BJ (cell line): ENCODE measurements around the gene TRAK1. TPM values are rescaled to one million over a fixed set of nuclear protein-coding genes. Genes with fewer than 3 reads are reported as not detected.

Experiments
- CTCF ChIA-PET: fragments of 350-600 bp; formaldehyde crosslinking; extraction: SDS; loops from one replicate; lab custom pipeline; 2021; ENCODE audit warnings: antibody characterized with exemption, inconsistent platforms; lab: Yijun Ruan, JAX
- POLR2A ChIA-PET: fragments of 300-600 bp; sonication (Branson Sonifier 250); formaldehyde crosslinking; extraction: SDS; loops from one replicate; lab custom pipeline; 2021; ENCODE audit warnings: antibody characterized with exemption; lab: Charles Lee
- DNase-seq: peaks from one replicate; pipeline ENCODE4 v3.0.0-alpha.2; 2011; ENCODE audit warnings: low read depth
- H3K27me3 ChIP-seq: 2 replicates; pipeline ENCODE4 v1.6.0; 2011; ENCODE audit warnings: low read length; ENCODE audit not compliant: control insufficient read depth, insufficient read depth
- H3K36me3 ChIP-seq: 2 replicates; pipeline ENCODE4 v1.5.1; 2011; ENCODE audit warnings: low read length; ENCODE audit not compliant: control insufficient read depth, insufficient read depth
- H3K4me3 ChIP-seq: 2 replicates; pipeline ENCODE4 v1.5.1; 2011; ENCODE audit warnings: low read depth, mild to moderate bottlenecking, control low read depth, low read length
- CTCF ChIP-seq: IDR thresholded peaks from 2 replicates; pipeline ENCODE4 v1.5.1; 2011; ENCODE audit warnings: low read depth, mild to moderate bottlenecking, control low read depth, inconsistent platforms, low read length, moderate library complexity; ENCODE audit not compliant: insufficient read depth
- polyA plus RNA-seq: library from polyadenylated mRNA; depleted of rRNA; stranded (reverse); fragments of >200 nt; gene quantifications from 2 replicates; pipeline ENCODE4 v1.2.3, GENCODE V29; 2011

Gene TRAK1
- polyA plus RNA-seq, 1 experiment = 36.3 TPM

- no peak overlapping the region for H3K4me3 ChIP-seq
- H3K36me3 ChIP-seq = no peaks in the 10 kb centered on the region
- ChIA-PET POLR2A (interaction anchor here (0.6 kb wide), 1 partner anchor 1578 kb away, joined by 5 read pairs; no protein-coding TSS in a partner anchor), CTCF (interaction anchor here (0.7 to 1.4 kb wide), 2 partner anchors 26 to 31 kb away, joined by 3 to 7 read pairs; no protein-coding TSS in a partner anchor)
- H3K27me3 ChIP-seq = no peaks in the 10 kb centered on the region
- no peak for TF ChIP-seq CTCF
- DNase-seq = no peak
Measured at GRCh38 chr3:42068303-42069088, 22.7 kb upstream of the TRAK1 start.

- TF ChIP-seq CTCF = no peak
- CTCF ChIA-PET = interaction anchor here (0.7 kb wide), 1 partner anchor 75 kb away, joined by 3 read pairs; no protein-coding TSS in a partner anchor
Measured at GRCh38 chr3:42070089-42070488, 21.1 kb upstream of the TRAK1 start.

GRCh38 chr3:42070524-42070923 lies 20.6 kb upstream of the TRAK1 start:
- DNase-seq = no peak
- no peaks in the 10 kb centered on the region for H3K27me3 ChIP-seq
- ChIA-PET CTCF (interaction anchor here (0.7 kb wide), 1 partner anchor 75 kb away, joined by 3 read pairs; no protein-coding TSS in a partner anchor), POLR2A (no interaction called here)
- no peak overlapping the region for H3K4me3 ChIP-seq
- TF ChIP-seq CTCF = no peak
- no peaks in the 10 kb centered on the region for H3K36me3 ChIP-seq

More at GRCh38 chr3:42070089-42070488, 21.1 kb upstream of the TRAK1 start:
- H3K4me3 ChIP-seq = no peak overlapping the region
- no peaks in the 10 kb centered on the region for H3K36me3 ChIP-seq
- DNase-seq = no peak
- POLR2A ChIA-PET = no interaction called here
- no peaks in the 10 kb centered on the region for H3K27me3 ChIP-seq

GRCh38 chr3:42071904-42072812 lies 19.0 kb upstream of the TRAK1 start:
- Histone ChIP-seq H3K36me3 (no peaks in the 10 kb centered on the region), H3K4me3 (no peak overlapping the region), H3K27me3 (no peaks in the 10 kb centered on the region)
- ChIA-PET POLR2A (no interaction called here), CTCF (interaction anchor here (0.9 to 1.4 kb wide), 3 partner anchors 27 to 74 kb away, joined by 3 to 7 read pairs (median 4); no protein-coding TSS in a partner anchor)
- TF ChIP-seq CTCF = no peak
- peak; percentile 67 for DNase-seq
